SU-DHL-6 (cell line): ENCODE data around the gene C1orf210.

Experiments
- H2AFZ ChIP-seq: fragments of 200-600 bp; sonication (generic); 2 replicates; pipeline ENCODE4 v1.6.1; 2014; ENCODE audit warnings: low read depth, mild to moderate bottlenecking, moderate library complexity, mixed read lengths, antibody characterized with exemption, low read length; ENCODE audit not compliant: severe bottlenecking
- H3F3A ChIP-seq: fragments of 200-600 bp; shearing (Covaris generic); 2 replicates; pipeline ENCODE4 v1.6.0; 2016; ENCODE audit warnings: antibody characterized with exemption, mild to moderate bottlenecking; ENCODE audit not compliant: insufficient read depth
- H3K27ac ChIP-seq: fragments of 200-600 bp; sonication (generic); 2 replicates; pipeline ENCODE4 v1.5.1; 2016; ENCODE audit warnings: low read depth, mild to moderate bottlenecking, low read length, moderate library complexity, mixed read lengths
- H3K27me3 ChIP-seq: fragments of 200-600 bp; sonication (generic), shearing (Covaris generic); 2 replicates; pipeline ENCODE4 v1.6.0; 2014; ENCODE audit warnings: mild to moderate bottlenecking, low read length
- H3K36me3 ChIP-seq: fragments of 200-600 bp; sonication (generic); 2 replicates; pipeline ENCODE4 v1.6.1; 2014; ENCODE audit warnings: mild to moderate bottlenecking, low read length, mixed read lengths
- H3K4me2 ChIP-seq: fragments of 300-600, 200-600 bp; shearing (Covaris generic), sonication (generic); 2 replicates; pipeline ENCODE4 v1.6.0; 2014; ENCODE audit warnings: low read length, low read depth, mild to moderate bottlenecking; ENCODE audit not compliant: poor library complexity, severe bottlenecking
- H3K4me3 ChIP-seq: fragments of 200-600 bp; sonication (generic); 2 replicates; pipeline ENCODE4 v1.5.1; 2014; ENCODE audit warnings: antibody characterized with exemption, low read length, mild to moderate bottlenecking, mixed read lengths; ENCODE audit not compliant: insufficient read depth, poor library complexity, severe bottlenecking
- H3K79me2 ChIP-seq: fragments of 200-600 bp; sonication (generic); 2 replicates; pipeline ENCODE4 v1.6.1; 2014; ENCODE audit warnings: mild to moderate bottlenecking, low read length, moderate library complexity; ENCODE audit not compliant: insufficient read depth
- H3K9ac ChIP-seq: fragments of 200-600 bp; sonication (generic); 2 replicates; pipeline ENCODE4 v1.7.0; 2014; ENCODE audit warnings: mild to moderate bottlenecking, low read length
- H3K9me2 ChIP-seq: fragments of 200-600 bp; sonication (generic); replicated peaks from 2 replicates; pipeline ENCODE4 v1.6.1; 2014; ENCODE audit warnings: low read length; ENCODE audit not compliant: insufficient read depth
- H3K9me3 ChIP-seq: fragments of 200-600 bp; sonication (generic); 2 replicates; pipeline ENCODE4 v1.6.1; 2014; ENCODE audit warnings: low read length, mixed read lengths; ENCODE audit not compliant: insufficient read depth
- H4K20me1 ChIP-seq: fragments of 200-600 bp; sonication (generic); 2 replicates; pipeline ENCODE4 v1.6.1; 2014; ENCODE audit warnings: low read depth, mild to moderate bottlenecking, antibody characterized with exemption, low read length, moderate library complexity, mixed read lengths
- CTCF ChIP-seq: fragments of 200-600 bp; sonication (generic); IDR thresholded peaks from one replicate; pipeline ENCODE4 v1.5.1; 2017; ENCODE audit warnings: antibody characterized with exemption, mild to moderate bottlenecking, low read length, moderate library complexity; ENCODE audit not compliant: insufficient read depth, poor library complexity, severe bottlenecking
- EZH2phosphoT487 ChIP-seq: fragments of 200-600 bp; sonication (generic), shearing (Covaris generic); conservative IDR thresholded peaks from 2 replicates; pipeline ENCODE4 v1.6.1; 2018; ENCODE audit warnings: mild to moderate bottlenecking, antibody characterized with exemption, low read length, moderate library complexity, mixed read lengths

Gene C1orf210

GRCh38 chr1:43271186-43272118 is 13.9 kb downstream of the C1orf210 start:
- H2AFZ ChIP-seq: no peak overlapping the region
- H3K27ac ChIP-seq: no peak overlapping the region

GRCh38 chr1:43270421-43271095 is 14.8 kb downstream of the C1orf210 start:
- Histone ChIP-seq H3K9me3 (no peaks in the 10 kb centered on the region), H3K79me2 (no peaks in the 10 kb centered on the region), H2AFZ (no peak overlapping the region), H3K36me3 (no peaks in the 10 kb centered on the region), H3K4me2 (no peak overlapping the region), H3K27me3 (0 out of 2 replicates have a peak, but pooled peaks cover under 1% of the 10 kb centered on the region), H3K4me3 (no peak overlapping the region), H3F3A (no peaks in the 10 kb centered on the region), H3K9me2 (no peaks in the 10 kb centered on the region), H3K27ac (no peak overlapping the region), H3K9ac (no peak overlapping the region), H4K20me1 (no peaks in the 10 kb centered on the region)
- TF ChIP-seq CTCF: no peak
- TF ChIP-seq EZH2phosphoT487: no peak

More at GRCh38 chr1:43271186-43272118, 13.9 kb downstream of the C1orf210 start:
- H3K9ac ChIP-seq: no peak overlapping the region
- no peaks in the 10 kb centered on the region for H3F3A ChIP-seq
- H3K4me3 ChIP-seq: no peak overlapping the region
- H3K9me3 ChIP-seq: no peaks in the 10 kb centered on the region
- no peak overlapping the region for H3K4me2 ChIP-seq
- H3K9me2 ChIP-seq: no peaks in the 10 kb centered on the region
- no peaks in the 10 kb centered on the region for H3K27me3 ChIP-seq
- H4K20me1 ChIP-seq: no peaks in the 10 kb centered on the region
- no peaks in the 10 kb centered on the region for H3K36me3 ChIP-seq
- TF ChIP-seq CTCF (no peak), EZH2phosphoT487 (no peak)
- H3K79me2 ChIP-seq: no peaks in the 10 kb centered on the region

GRCh38 chr1:43269627-43270375 is 15.6 kb downstream of the C1orf210 start, which contains the start of gene TMEM125:
Gene TMEM125, plus strand, starts transcription at chr1:43269983. Its CDS starts 2,740 bp downstream, at chr1:43272723.
- H3K9ac ChIP-seq: no peak within 1 kb of the TSS
- no peak within 1 kb of the TSS for H3K4me2 ChIP-seq

More at GRCh38 chr1:43269627-43270375, 15.6 kb downstream of the C1orf210 start, which contains the start of gene TMEM125:
- Histone ChIP-seq H3K36me3 (no peaks in the 10 kb centered on the region), H3K4me3 (no peak within 1 kb of the TSS), H3F3A (no peaks in the 10 kb centered on the region), H3K79me2 (no peaks in the 10 kb centered on the region), H3K9me3 (no peaks in the 10 kb centered on the region), H2AFZ (no peak within 1 kb of the TSS), H3K27me3 (0 out of 2 replicates have a peak, but pooled peaks cover 2% of the 10 kb centered on the region), H3K9me2 (no peaks in the 10 kb centered on the region), H3K27ac (no peak within 1 kb of the TSS), H4K20me1 (no peaks in the 10 kb centered on the region)
- no peak for TF ChIP-seq EZH2phosphoT487
- TF ChIP-seq CTCF: no peak
